OCI-LY3 (cell line): Measurements from ENCODE around the gene LRRC3B.

Source experiments
- EZH2phosphoT487 ChIP-seq: fragments of 200-600 bp; shearing (Covaris generic); IDR thresholded peaks from 2 replicates; pipeline ENCODE4 v1.6.1; 2018; ENCODE audit warnings: antibody characterized with exemption, mixed run types, low read depth
- TF ChIP-seq, protein P1 (sequence below): fragments of 200-600, 300-600 bp; sonication (generic); IDR thresholded peaks from 2 replicates; pipeline ENCODE4 v1.5.1; 2014; ENCODE audit warnings: antibody characterized with exemption, low read length, low read depth

DNA sequence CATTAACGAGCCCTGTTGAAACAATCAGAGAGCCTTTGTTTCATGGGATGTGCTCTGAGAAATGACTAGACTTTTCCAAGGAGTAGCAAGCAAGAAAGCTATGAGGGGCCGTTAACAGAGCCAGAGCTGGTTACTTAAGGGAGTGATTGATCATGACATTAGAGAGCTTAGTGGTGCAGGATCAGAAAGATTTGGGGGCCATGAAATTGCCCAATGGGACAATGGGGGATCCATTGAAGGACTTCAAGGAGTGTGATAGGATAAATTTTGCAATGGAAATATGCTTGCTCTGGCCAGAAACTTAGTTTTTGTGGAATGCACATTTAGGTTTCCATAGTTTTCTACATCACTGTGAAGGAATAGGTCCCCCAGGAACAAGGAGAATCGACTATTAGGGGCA is 45.6 kb downstream of the LRRC3B start:
- TF ChIP-seq, protein P1, sequence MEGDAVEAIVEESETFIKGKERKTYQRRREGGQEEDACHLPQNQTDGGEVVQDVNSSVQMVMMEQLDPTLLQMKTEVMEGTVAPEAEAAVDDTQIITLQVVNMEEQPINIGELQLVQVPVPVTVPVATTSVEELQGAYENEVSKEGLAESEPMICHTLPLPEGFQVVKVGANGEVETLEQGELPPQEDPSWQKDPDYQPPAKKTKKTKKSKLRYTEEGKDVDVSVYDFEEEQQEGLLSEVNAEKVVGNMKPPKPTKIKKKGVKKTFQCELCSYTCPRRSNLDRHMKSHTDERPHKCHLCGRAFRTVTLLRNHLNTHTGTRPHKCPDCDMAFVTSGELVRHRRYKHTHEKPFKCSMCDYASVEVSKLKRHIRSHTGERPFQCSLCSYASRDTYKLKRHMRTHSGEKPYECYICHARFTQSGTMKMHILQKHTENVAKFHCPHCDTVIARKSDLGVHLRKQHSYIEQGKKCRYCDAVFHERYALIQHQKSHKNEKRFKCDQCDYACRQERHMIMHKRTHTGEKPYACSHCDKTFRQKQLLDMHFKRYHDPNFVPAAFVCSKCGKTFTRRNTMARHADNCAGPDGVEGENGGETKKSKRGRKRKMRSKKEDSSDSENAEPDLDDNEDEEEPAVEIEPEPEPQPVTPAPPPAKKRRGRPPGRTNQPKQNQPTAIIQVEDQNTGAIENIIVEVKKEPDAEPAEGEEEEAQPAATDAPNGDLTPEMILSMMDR: no peak
- TF ChIP-seq EZH2phosphoT487: no peak
